B cell (primary cell): ENCODE results near the gene FARP2. TPM values are rescaled to one million over a fixed set of nuclear protein-coding genes. Genes with fewer than 3 reads are reported as not detected.
"Not testable (repeated sequence)": the region's sequence is repeated elsewhere in the genome, so short reads cannot be mapped to it uniquely, and the experiment has no call there.

Experiments
- ATAC-seq: fragments of 200-7000 bp; cut with Tn5 transposase; one replicate; pipeline ENCODE4 v1.10.0; 2021; ENCODE audit warnings: low read depth, mild to moderate bottlenecking, moderate number of reproducible peaks, moderate library complexity
- CTCF ChIA-PET: fragments of 350-600 bp; sonication (Branson Sonifier 250); formaldehyde crosslinking; loops from one replicate; lab custom pipeline; 2021; ENCODE audit warnings: antibody characterized with exemption, inconsistent platforms; lab: Charles Lee
- POLR2A ChIA-PET: fragments of 350-600 bp; sonication (Branson Sonifier 250); formaldehyde crosslinking; loops from one replicate; lab custom pipeline; 2021; ENCODE audit warnings: antibody characterized with exemption; lab: Charles Lee
- DNase-seq: peaks from one replicate; pipeline ENCODE4 v3.0.0; 2013
- H2AFZ ChIP-seq: 2 replicates; pipeline ENCODE4 v1.6.1; 2012; ENCODE audit warnings: mild to moderate bottlenecking, low read depth, low read length; ENCODE audit not compliant: insufficient read depth, poor library complexity, severe bottlenecking
- H3K27ac ChIP-seq, 2 donors: 1 replicate in 1 of 2; 2 replicates in 1 of 2; pipeline ENCODE4 v1.5.1; 2012 to 2013; ENCODE audit warnings: low read length in 2 of 2, mild to moderate bottlenecking in 2 of 2, moderate library complexity in 1 of 2
- H3K27me3 ChIP-seq, 4 experiments: fragments of 200-600 bp in 1 of 4; sonication (generic) in 1 of 4; replicated peaks in 1 of 4; 1 replicate in 2 of 4; 2 replicates in 2 of 4; pipeline versions ENCODE4 v1.6.1 to v1.7.0; 2013 to 2016; ENCODE audit warnings: low read length in 3 of 4, mild to moderate bottlenecking in 2 of 4, mixed read lengths in 1 of 4, moderate library complexity in 1 of 4; ENCODE audit not compliant: insufficient read depth in 4 of 4, control insufficient read depth in 3 of 4; ENCODE audit errors: control extremely low read depth in 1 of 4
- H3K36me3 ChIP-seq, 2 experiments: replicated peaks in 1 of 2; 1 replicate in 1 of 2; 2 replicates in 1 of 2; pipeline versions ENCODE4 v1.6.1 to v1.7.1; 2013; ENCODE audit warnings: low read length in 1 of 2; ENCODE audit not compliant: insufficient read depth in 2 of 2, control insufficient read depth in 1 of 2; ENCODE audit errors: control extremely low read depth in 1 of 2, extremely low read depth in 1 of 2
- H3K4me1 ChIP-seq, 2 donors: fragments of 200-600 bp in 1 of 2; sonication (generic) in 1 of 2; 1 replicate in 1 of 2; 2 replicates in 1 of 2; pipeline versions ENCODE4 v1.5.1 to v1.6.1; 2013 to 2017; ENCODE audit warnings: low read length in 2 of 2; ENCODE audit not compliant: control insufficient read depth in 2 of 2, insufficient read depth in 2 of 2
- H3K4me2 ChIP-seq: replicated peaks from 2 replicates; pipeline ENCODE3; 2012; ENCODE audit warnings: mild to moderate bottlenecking, low read depth, low read length; ENCODE audit not compliant: poor library complexity, severe bottlenecking
- H3K4me3 ChIP-seq, 5 experiments: fragments of 200-600 bp in 1 of 5; sonication (generic) in 1 of 5; 1 replicate in 3 of 5; 2 replicates in 2 of 5; pipeline versions ENCODE4 v1.5.1 to v1.7.0; 2011 to 2016; ENCODE audit warnings: low read length in 4 of 5, mild to moderate bottlenecking in 4 of 5, low read depth in 2 of 5, control low read depth in 1 of 5, moderate library complexity in 1 of 5; ENCODE audit not compliant: insufficient read depth in 1 of 5; ENCODE audit errors: control extremely low read depth in 1 of 5, extremely low read depth in 1 of 5
- H3K79me2 ChIP-seq: fragments of 200-600 bp; sonication (generic); one replicate; pipeline ENCODE4 v1.6.0; 2016; ENCODE audit warnings: low read length; ENCODE audit not compliant: control insufficient read depth, insufficient read depth
- H3K9ac ChIP-seq: fragments of 200-600 bp; sonication (generic); 2 replicates; pipeline ENCODE4 v1.6.1; 2017; ENCODE audit warnings: mild to moderate bottlenecking, low read length, moderate library complexity
- H3K9me3 ChIP-seq, 3 donors: one replicate each; pipeline versions ENCODE4 v1.6.1 to v1.7.1; 2013; ENCODE audit warnings: low read length in 2 of 3; ENCODE audit not compliant: control insufficient read depth in 2 of 3, insufficient read depth in 1 of 3; ENCODE audit errors: control extremely low read depth in 1 of 3
- H4K20me1 ChIP-seq: 2 replicates; pipeline ENCODE4 v1.6.0; 2012; ENCODE audit warnings: mild to moderate bottlenecking, low read length; ENCODE audit not compliant: insufficient read depth, control insufficient read depth, poor library complexity, severe bottlenecking
- H3K27ac Mint-ChIP-seq: one replicate; pipeline ENCODE4 v1.8.0; 2021; ENCODE audit warnings: mixed read lengths
- H3K27me3 Mint-ChIP-seq: one replicate; pipeline ENCODE4 v1.8.0; 2021; ENCODE audit warnings: mixed read lengths
- H3K4me1 Mint-ChIP-seq: one replicate; pipeline ENCODE4 v1.8.0; 2021; ENCODE audit warnings: mixed read lengths
- H3K4me3 Mint-ChIP-seq: one replicate; pipeline ENCODE4 v1.8.0; 2021; ENCODE audit warnings: mixed read lengths
- H3K9me3 Mint-ChIP-seq: one replicate; pipeline ENCODE4 v1.8.0; 2022; ENCODE audit warnings: mixed read lengths; ENCODE audit not compliant: insufficient read depth
- EZH2 ChIP-seq: IDR thresholded peaks from 2 replicates; pipeline ENCODE4 v1.6.1; 2012; ENCODE audit warnings: borderline replicate concordance, low read depth, mild to moderate bottlenecking, moderate library complexity, low read length; ENCODE audit not compliant: insufficient read depth, poor library complexity, severe bottlenecking
- WGBS: methylation state at CpG from one replicate; pipeline ENCODE4 v1.1.5; 2013; ENCODE audit warnings: missing lambda C conversion rate; ENCODE audit not compliant: insufficient coverage; 5-methylcytosine and 5-hydroxymethylcytosine counted together
- intact Hi-C: fragments of 100-400 bp; cut with micrococcal nuclease; formaldehyde crosslinking; loops from one replicate; pipeline ENCODE4 v1.10.0; 2022
- polyA plus RNA-seq: library from polyadenylated mRNA; depleted of rRNA; stranded (reverse); fragments of >200 nt; gene quantifications from 2 replicates; pipeline ENCODE4 v1.2.3, GENCODE V29; 2012
- total RNA-seq, 2 donors: library from RNA; stranded (reverse); fragments of 120-200 nt in 1 of 2; gene quantifications; 1 replicate in 1 of 2; 2 replicates in 1 of 2; pipeline versions ENCODE4 v1.2.3 to v1.2.4, GENCODE V29; 2013 to 2022
- TF ChIP-seq, protein P1 (sequence below): fragments of 200-600 bp; IDR thresholded peaks from one replicate; pipeline ENCODE4 v1.8.0; 2022; ENCODE audit warnings: antibody characterized with exemption, mild to moderate bottlenecking

The FARP2 gene
- total and polyA plus RNA-seq, 2 donors (not counting 1 experiment from before 2014, with no cell fraction given), result 37.1 to 114 TPM

DNA sequence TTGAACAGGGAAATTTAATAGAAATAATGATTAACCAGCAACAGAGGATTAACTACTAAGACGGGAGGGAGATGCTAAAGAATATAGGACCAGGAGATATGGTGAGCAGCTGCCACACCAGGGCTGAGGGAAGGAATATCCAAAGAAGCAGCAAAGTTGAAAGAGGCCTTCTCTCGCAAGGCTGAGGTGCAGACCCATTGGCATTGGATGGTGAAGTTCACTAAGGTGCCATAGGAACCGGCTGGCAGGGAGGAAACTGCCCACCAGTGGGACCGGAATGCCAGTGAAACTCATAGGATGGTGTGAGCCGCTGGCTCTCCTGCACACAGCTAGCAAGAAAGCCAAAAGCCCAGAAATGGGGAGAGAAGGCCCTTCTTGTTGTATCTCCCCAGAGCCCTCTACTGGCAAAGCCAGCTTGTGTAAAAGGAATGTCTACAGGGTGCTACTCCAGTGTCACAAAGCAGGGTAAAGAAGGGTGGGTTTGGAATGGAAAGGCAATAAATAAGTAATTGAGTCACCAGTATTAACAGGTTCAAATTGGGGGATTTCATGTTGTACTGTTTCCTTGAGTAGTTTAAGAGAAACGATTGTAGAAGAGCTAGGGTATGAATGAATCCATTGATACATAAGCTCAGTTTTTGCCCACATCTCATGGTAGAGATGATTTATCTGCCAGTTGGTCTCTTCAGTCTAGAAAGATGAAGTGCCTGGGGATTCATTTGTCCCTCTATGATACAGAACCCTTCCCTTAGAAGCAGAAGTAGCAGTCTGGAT lies 36.0 kb downstream of the FARP2 start:
- no peak overlapping the region for H3K9ac ChIP-seq
- H3K79me2 ChIP-seq, result peaks cover 14% of the 10 kb centered on the region
- H3K9me3 ChIP-seq, result peaks cover 0 to 7% (median 0%) of the 10 kb centered on the region in 3 donors
- peak; percentile 14 for ATAC-seq
- peaks cover 28 to 43% of the 10 kb centered on the region in 2 donors for H3K4me1 ChIP-seq
- H3K27ac ChIP-seq, result no peak overlapping the region
- H3K4me3 Mint-ChIP-seq, result no peak overlapping the region
- POLR2A ChIA-PET, result interaction anchor here (0.5 to 0.6 kb wide), 2 partner anchors 18 to 486 kb away, joined by 3 read pairs; no protein-coding TSS in a partner anchor
- intact Hi-C loops, result loop anchor here (1.0 to 2.0 kb wide), 2 partner anchors 33 to 120 kb away; no protein-coding TSS in a partner anchor
- no peak overlapping the region for H3K4me2 ChIP-seq
- H4K20me1 ChIP-seq, result peaks cover 13% of the 10 kb centered on the region
- peak; percentile 34 for DNase-seq
- 96% methylated on average over 4 of the region's 6 CpGs for WGBS
- no peak overlapping the region for H2AFZ ChIP-seq
- TF ChIP-seq, protein P1, sequence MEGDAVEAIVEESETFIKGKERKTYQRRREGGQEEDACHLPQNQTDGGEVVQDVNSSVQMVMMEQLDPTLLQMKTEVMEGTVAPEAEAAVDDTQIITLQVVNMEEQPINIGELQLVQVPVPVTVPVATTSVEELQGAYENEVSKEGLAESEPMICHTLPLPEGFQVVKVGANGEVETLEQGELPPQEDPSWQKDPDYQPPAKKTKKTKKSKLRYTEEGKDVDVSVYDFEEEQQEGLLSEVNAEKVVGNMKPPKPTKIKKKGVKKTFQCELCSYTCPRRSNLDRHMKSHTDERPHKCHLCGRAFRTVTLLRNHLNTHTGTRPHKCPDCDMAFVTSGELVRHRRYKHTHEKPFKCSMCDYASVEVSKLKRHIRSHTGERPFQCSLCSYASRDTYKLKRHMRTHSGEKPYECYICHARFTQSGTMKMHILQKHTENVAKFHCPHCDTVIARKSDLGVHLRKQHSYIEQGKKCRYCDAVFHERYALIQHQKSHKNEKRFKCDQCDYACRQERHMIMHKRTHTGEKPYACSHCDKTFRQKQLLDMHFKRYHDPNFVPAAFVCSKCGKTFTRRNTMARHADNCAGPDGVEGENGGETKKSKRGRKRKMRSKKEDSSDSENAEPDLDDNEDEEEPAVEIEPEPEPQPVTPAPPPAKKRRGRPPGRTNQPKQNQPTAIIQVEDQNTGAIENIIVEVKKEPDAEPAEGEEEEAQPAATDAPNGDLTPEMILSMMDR, result no peak
- no peak for TF ChIP-seq EZH2
- H3K36me3 ChIP-seq, result peaks cover 0 to 2% of the 10 kb centered on the region in 2 experiments
- H3K9me3 Mint-ChIP-seq, result no peaks in the 10 kb centered on the region
- H3K27me3 ChIP-seq, result no peaks in the 10 kb centered on the region
- CTCF ChIA-PET, result interaction anchor here (1.2 to 3.7 kb wide), 9 partner anchors 9 to 314 kb away, joined by 3 to 22 read pairs (median 5); no protein-coding TSS in a partner anchor
- peaks cover 46% of the 10 kb centered on the region for H3K4me1 Mint-ChIP-seq
- H3K4me3 ChIP-seq, result no peak overlapping the region
- no peaks in the 10 kb centered on the region for H3K27me3 Mint-ChIP-seq
- H3K27ac Mint-ChIP-seq, result peak overlapping the region; percentile 26

DNA sequence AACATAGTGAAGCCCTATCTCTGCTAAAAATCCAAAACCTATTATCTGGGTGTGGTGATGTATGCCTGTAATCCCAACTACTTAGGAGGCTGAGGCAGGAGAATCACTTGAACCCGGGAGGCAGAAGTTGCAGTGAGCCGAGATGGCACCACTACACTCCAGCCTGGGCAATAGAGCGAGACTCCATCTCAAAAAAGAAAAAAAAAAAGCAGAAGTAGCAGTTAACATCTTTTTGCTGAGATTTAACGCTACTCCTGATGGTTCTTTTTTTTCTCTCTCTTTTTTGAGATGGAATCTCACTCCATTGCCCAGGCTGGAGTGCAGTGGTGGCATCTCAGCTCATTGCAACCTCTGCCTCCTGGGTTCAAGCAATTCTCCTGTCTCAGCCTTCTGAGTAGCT lies 36.7 kb downstream of the FARP2 start:
- not testable (repeated sequence) for H3K27me3 Mint-ChIP-seq, H3K9me3 ChIP-seq, H3K27me3 ChIP-seq, H3K9me3 Mint-ChIP-seq, H2AFZ ChIP-seq, H3K9ac ChIP-seq, H3K36me3 ChIP-seq, H3K4me3 Mint-ChIP-seq, H3K4me3 ChIP-seq
- Histone ChIP-seq H3K4me2 (peak overlapping the region; percentile 43), H3K79me2 (peaks cover 12% of the 10 kb centered on the region), H4K20me1 (peaks cover 13% of the 10 kb centered on the region), H3K27ac (peak overlapping the region; percentile 2 to 38), H3K4me1 (peaks cover 28 to 43% of the 10 kb centered on the region in 2 donors)
- ChIA-PET POLR2A (interaction anchor here (0.5 to 0.7 kb wide), 2 partner anchors 77 to 485 kb away, joined by 3 to 4 read pairs; partner anchors contain the start of genes HDLBP and SEPTIN2), CTCF (interaction anchor here (1.2 to 3.7 kb wide), 6 partner anchors 8 to 314 kb away, joined by 3 to 22 read pairs (median 7); no protein-coding TSS in a partner anchor)
- peaks cover 48% of the 10 kb centered on the region for H3K4me1 Mint-ChIP-seq
- ATAC-seq, result peak; percentile 75
- H3K27ac Mint-ChIP-seq, result peak overlapping the region; percentile 53
- 9% methylated on average over 1 of the region's 4 CpGs for WGBS
- peak; percentile 47 for DNase-seq
- intact Hi-C loops, result loop anchor here (1.0 to 2.0 kb wide), 3 partner anchors 34 to 218 kb away; no protein-coding TSS in a partner anchor
